Endodermal cell (in vitro differentiated cells): ENCODE data around the gene EPC1. TPM values are rescaled to one million over a fixed set of nuclear protein-coding genes. Genes with fewer than 3 reads are reported as not detected.
"Not testable (repeated sequence)": the region's sequence is repeated elsewhere in the genome, so short reads cannot be mapped to it uniquely, and the experiment has no call there.

Experiments used
- DNase-seq: peaks from one replicate; pipeline ENCODE4 v3.0.0-alpha.2; 2017
- H3K27ac ChIP-seq: 2 replicates; pipeline ENCODE4 v1.5.1; 2013; ENCODE audit warnings: mild to moderate bottlenecking, low read depth, low read length, moderate library complexity
- H3K27me3 ChIP-seq: 2 replicates; pipeline ENCODE4 v1.6.1; 2013; ENCODE audit warnings: mild to moderate bottlenecking, low read length, moderate library complexity; ENCODE audit not compliant: insufficient read depth, control insufficient read depth, poor library complexity, severe bottlenecking
- H3K36me3 ChIP-seq: 2 replicates; pipeline ENCODE4 v1.7.0; 2013; ENCODE audit warnings: mild to moderate bottlenecking, low read length, moderate library complexity; ENCODE audit not compliant: control insufficient read depth, insufficient read depth
- H3K4me1 ChIP-seq: one replicate; pipeline ENCODE4 v1.7.0; 2013; ENCODE audit warnings: low read length; ENCODE audit not compliant: control insufficient read depth, insufficient read depth
- H3K4me3 ChIP-seq: 2 replicates; pipeline ENCODE4 v1.5.1; 2013; ENCODE audit warnings: mild to moderate bottlenecking, low read length, moderate library complexity
- H3K9ac ChIP-seq: 2 replicates; pipeline ENCODE4 v1.6.1; 2013; ENCODE audit warnings: mild to moderate bottlenecking, low read length, moderate library complexity; ENCODE audit not compliant: poor library complexity, severe bottlenecking; ENCODE audit errors: extremely low read depth
- H3K9me3 ChIP-seq: 2 replicates; pipeline ENCODE4 v1.6.1; 2013; ENCODE audit warnings: mild to moderate bottlenecking, low read length, moderate library complexity; ENCODE audit not compliant: control insufficient read depth
- H3K27ac Mint-ChIP-seq: 2 replicates; pipeline ENCODE4 v1.8.0; 2020; ENCODE audit warnings: mixed read lengths
- H3K27me3 Mint-ChIP-seq: 2 replicates; pipeline ENCODE4 v1.8.0; 2021; ENCODE audit warnings: mild to moderate bottlenecking, mixed read lengths; ENCODE audit not compliant: insufficient read depth
- H3K36me3 Mint-ChIP-seq: 2 replicates; pipeline ENCODE4 v1.8.0; 2020; ENCODE audit warnings: low read depth, mixed read lengths
- H3K4me1 Mint-ChIP-seq: 2 replicates; pipeline ENCODE4 v1.8.0; 2020; ENCODE audit warnings: mixed read lengths
- H3K4me3 Mint-ChIP-seq: 2 replicates; pipeline ENCODE4 v1.8.0; 2020; ENCODE audit warnings: mild to moderate bottlenecking, moderate library complexity, mixed read lengths
- H3K9me3 Mint-ChIP-seq: 2 replicates; pipeline ENCODE4 v1.8.0; 2020; ENCODE audit warnings: mild to moderate bottlenecking, mixed read lengths
- WGBS, 2 experiments: methylation state at CpG; one replicate each; pipeline versions ENCODE4 v1.1.5 to v1.1.7; 2013; ENCODE audit warnings: missing lambda C conversion rate in 2 of 2, mixed read lengths in 1 of 2; ENCODE audit not compliant: insufficient coverage in 1 of 2, insufficient read length in 1 of 2; 5-methylcytosine and 5-hydroxymethylcytosine counted together
- long read RNA-seq, 4 experiments: library from polyadenylated mRNA in 2 of 4; library from RNA in 1 of 4; library from capped mRNA in 1 of 4; stranded (forward) in 3 of 4; unstranded in 1 of 4; transcript quantifications; one replicate each; pipeline ENCODE4 v2.0.0, GENCODE V29; 2020 to 2021; ENCODE audit warnings: inconsistent platforms in 1 of 4
- polyA plus RNA-seq, 2 experiments: library from polyadenylated mRNA; stranded (reverse); fragments of 50-300 nt; gene quantifications; one replicate each; pipeline ENCODE4 v1.2.3, GENCODE V29; 2013
- total RNA-seq, 2 donors: library from RNA; stranded (reverse); fragmentation: NEBNext Ultra II Directional in 1 of 2; extraction: Animal tissue kit (Norgen Biotek cat#: 25700) in 1 of 2; gene quantifications; 2 replicates in 1 of 2; 3 replicates in 1 of 2; pipeline ENCODE4 v1.2.1, GENCODE V29; 2021
- TF ChIP-seq, protein P1 (sequence below): fragments of 200-600 bp; sonication (generic); conservative IDR thresholded peaks from 2 replicates; pipeline ENCODE4 v1.5.0; 2021; ENCODE audit warnings: antibody characterized with exemption, mild to moderate bottlenecking

Gene EPC1, protein sequence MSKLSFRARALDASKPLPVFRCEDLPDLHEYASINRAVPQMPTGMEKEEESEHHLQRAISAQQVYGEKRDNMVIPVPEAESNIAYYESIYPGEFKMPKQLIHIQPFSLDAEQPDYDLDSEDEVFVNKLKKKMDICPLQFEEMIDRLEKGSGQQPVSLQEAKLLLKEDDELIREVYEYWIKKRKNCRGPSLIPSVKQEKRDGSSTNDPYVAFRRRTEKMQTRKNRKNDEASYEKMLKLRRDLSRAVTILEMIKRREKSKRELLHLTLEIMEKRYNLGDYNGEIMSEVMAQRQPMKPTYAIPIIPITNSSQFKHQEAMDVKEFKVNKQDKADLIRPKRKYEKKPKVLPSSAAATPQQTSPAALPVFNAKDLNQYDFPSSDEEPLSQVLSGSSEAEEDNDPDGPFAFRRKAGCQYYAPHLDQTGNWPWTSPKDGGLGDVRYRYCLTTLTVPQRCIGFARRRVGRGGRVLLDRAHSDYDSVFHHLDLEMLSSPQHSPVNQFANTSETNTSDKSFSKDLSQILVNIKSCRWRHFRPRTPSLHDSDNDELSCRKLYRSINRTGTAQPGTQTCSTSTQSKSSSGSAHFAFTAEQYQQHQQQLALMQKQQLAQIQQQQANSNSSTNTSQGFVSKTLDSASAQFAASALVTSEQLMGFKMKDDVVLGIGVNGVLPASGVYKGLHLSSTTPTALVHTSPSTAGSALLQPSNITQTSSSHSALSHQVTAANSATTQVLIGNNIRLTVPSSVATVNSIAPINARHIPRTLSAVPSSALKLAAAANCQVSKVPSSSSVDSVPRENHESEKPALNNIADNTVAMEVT
- total RNA-seq = 10 to 100 TPM; 27.9 to 40.3 TPM
- polyA plus RNA-seq (2013, experiment 1 of 2) = 32.5 TPM
- 32.7 TPM for polyA plus RNA-seq (2013, experiment 2 of 2)
- long read RNA-seq, experiment 1, partial matches to known transcripts = 1 of 7 reads
- long read RNA-seq, experiment 1, other reads (novel, unspliced or antisense) = 5 of 7 reads
- long read RNA-seq, experiment 2, full-length matches to known transcripts = 3 of 10 reads
- long read RNA-seq, experiment 2, partial matches to known transcripts = 0 of 10 reads
- long read RNA-seq, experiment 2, other reads (novel, unspliced or antisense) = 7 of 10 reads
- long read RNA-seq, experiment 3, full-length matches to known transcripts = 8 of 27 reads
- long read RNA-seq, experiment 3, partial matches to known transcripts = 9 of 27 reads
- long read RNA-seq, experiment 3, other reads (novel, unspliced or antisense) = 10 of 27 reads
- long read RNA-seq, experiment 4, full-length matches to known transcripts = 5 of 23 reads
- long read RNA-seq, experiment 4, partial matches to known transcripts = 14 of 23 reads
- long read RNA-seq, experiment 4, other reads (novel, unspliced or antisense) = 4 of 23 reads

DNA sequence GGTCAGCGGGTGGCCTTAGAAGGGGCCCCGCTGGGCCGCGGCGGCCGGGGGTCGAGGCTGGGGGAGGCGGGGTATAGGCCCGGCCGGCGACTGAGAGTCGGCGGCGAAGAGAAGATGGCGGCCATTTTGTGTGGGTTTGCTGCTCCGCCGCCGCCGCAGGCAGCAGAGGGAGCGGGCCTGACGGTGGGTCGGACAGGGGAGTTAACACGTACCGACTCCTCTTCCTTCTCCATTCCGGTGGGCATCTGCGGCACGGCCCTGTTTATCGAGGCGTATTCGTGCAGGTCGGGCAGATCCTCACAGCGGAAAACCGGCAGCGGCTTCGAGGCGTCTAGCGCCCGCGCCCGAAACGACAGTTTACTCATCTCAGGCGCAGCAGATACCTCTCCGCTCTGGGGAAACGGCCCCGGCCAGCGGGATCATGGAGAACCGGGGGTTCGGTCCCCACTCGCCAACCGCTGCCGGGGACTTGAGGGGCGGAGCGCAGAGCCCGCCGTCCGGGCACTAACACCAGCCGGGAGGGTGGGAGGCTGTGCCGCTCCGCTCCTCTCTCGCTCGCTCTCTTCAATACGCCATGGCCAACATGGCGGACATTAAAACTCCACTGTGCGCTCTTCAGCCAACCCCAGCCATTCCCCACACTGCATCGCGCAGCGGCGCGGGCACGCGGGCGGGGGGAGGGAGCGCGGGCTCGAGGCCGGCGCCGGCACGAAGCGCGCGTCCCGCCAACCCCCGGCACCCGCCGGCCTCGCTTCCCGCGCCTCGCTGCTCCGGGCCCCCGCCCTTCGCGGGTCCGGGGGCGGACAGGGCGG lies at the start of gene EPC1:
TSS of gene EPC1 (minus strand) at position 608 of the 812 bp plus-strand sequence. CDS start at position 365, 243 bp downstream.
- peaks cover 18% of the 10 kb centered on the region for H3K36me3 Mint-ChIP-seq
- peak within 1 kb of the TSS; percentile 100 for H3K9ac ChIP-seq
- H3K9me3 Mint-ChIP-seq = no peaks in the 10 kb centered on the region
- no peaks in the 10 kb centered on the region for H3K9me3 ChIP-seq
- H3K27ac ChIP-seq = peak within 1 kb of the TSS; percentile 100
- peaks cover 8% of the 10 kb centered on the region for H3K4me1 ChIP-seq
- peak within 1 kb of the TSS; percentile 100 for H3K27ac Mint-ChIP-seq
- TF ChIP-seq, protein P1, sequence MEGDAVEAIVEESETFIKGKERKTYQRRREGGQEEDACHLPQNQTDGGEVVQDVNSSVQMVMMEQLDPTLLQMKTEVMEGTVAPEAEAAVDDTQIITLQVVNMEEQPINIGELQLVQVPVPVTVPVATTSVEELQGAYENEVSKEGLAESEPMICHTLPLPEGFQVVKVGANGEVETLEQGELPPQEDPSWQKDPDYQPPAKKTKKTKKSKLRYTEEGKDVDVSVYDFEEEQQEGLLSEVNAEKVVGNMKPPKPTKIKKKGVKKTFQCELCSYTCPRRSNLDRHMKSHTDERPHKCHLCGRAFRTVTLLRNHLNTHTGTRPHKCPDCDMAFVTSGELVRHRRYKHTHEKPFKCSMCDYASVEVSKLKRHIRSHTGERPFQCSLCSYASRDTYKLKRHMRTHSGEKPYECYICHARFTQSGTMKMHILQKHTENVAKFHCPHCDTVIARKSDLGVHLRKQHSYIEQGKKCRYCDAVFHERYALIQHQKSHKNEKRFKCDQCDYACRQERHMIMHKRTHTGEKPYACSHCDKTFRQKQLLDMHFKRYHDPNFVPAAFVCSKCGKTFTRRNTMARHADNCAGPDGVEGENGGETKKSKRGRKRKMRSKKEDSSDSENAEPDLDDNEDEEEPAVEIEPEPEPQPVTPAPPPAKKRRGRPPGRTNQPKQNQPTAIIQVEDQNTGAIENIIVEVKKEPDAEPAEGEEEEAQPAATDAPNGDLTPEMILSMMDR = no peak
- WGBS, 2 experiments = 0% methylated on average over 16 to 97 of the region's 97 CpGs
- peaks cover 41% of the 10 kb centered on the region for H3K4me1 Mint-ChIP-seq
- peaks cover 12% of the 10 kb centered on the region for H3K36me3 ChIP-seq
- no peaks in the 10 kb centered on the region for H3K27me3 ChIP-seq
- peak; percentile 92 for DNase-seq
- peak within 1 kb of the TSS; percentile 90 for H3K4me3 Mint-ChIP-seq
- H3K27me3 Mint-ChIP-seq = no peaks in the 10 kb centered on the region
- peak within 1 kb of the TSS; percentile 97 for H3K4me3 ChIP-seq

DNA sequence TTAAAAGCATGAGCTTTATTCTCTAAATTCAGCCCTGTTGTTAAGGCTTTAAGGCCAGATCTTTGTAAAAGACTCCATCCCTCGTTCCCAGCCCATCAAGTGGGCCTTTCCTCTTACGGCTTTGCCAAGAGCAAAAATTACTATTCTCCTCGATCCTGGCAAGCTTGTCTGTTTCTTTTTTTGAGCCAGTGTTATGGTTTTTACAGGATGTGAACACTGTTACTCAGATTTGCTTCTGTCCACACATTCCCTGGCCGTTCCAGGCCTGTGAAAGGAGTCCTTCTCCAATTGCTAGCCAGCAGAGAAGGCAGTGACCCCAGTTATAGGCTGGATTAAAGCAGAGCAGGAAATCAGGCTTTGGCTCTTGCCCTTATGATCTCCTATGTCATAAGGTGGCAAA lies 47.0 kb upstream of the EPC1 start:
- Histone ChIP-seq H3K9ac (no peak overlapping the region), H3K9me3 (no peaks in the 10 kb centered on the region), H3K27ac (no peak overlapping the region), H3K36me3 (no peaks in the 10 kb centered on the region), H3K4me3 (no peak overlapping the region), H3K4me1 (no peaks in the 10 kb centered on the region), H3K27me3 (no peaks in the 10 kb centered on the region)
- Mint-ChIP-seq H3K4me1 (no peaks in the 10 kb centered on the region), H3K9me3 (no peaks in the 10 kb centered on the region), H3K36me3 (no peaks in the 10 kb centered on the region), H3K27ac (no peak overlapping the region), H3K4me3 (no peak overlapping the region), H3K27me3 (no peaks in the 10 kb centered on the region)
- no peak for DNase-seq
- WGBS, 2 experiments = 93 to 95% methylated on average over 4 of the region's 4 CpGs
- TF ChIP-seq, protein P1 = no peak

DNA sequence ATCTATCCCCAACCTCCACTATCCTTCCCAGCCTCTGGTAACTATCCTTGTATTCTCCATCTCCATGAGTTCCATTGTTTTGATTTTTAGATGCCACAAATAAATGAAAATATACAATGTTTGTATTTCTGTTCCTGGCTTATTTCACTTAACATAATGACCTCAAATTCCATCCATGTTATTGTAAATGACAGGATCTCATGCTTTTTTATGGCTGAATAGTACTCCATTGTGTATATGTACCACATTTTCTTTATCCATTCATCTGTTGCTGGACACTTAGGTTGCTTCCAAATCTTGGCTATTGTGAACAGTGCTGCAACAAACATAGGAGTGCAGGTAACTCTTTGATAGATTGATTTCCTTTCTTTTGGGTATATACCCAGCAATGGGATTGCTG lies 45.3 kb upstream of the EPC1 start:
- not testable (repeated sequence) for H3K4me1 Mint-ChIP-seq, H3K9me3 Mint-ChIP-seq, H3K9me3 ChIP-seq, DNase-seq, H3K36me3 Mint-ChIP-seq, H3K27ac ChIP-seq, H3K4me3 ChIP-seq, H3K4me3 Mint-ChIP-seq, H3K27me3 Mint-ChIP-seq, H3K27me3 ChIP-seq, H3K27ac Mint-ChIP-seq, H3K36me3 ChIP-seq, H3K4me1 ChIP-seq, H3K9ac ChIP-seq
